ENCODE data around the gene SOX2. TPM values are rescaled to one million over a fixed set of nuclear protein-coding genes. Genes with fewer than 3 reads are reported as not detected.

SOX2 gene
- total RNA-seq, 3 donors from 2014 or later (not counting 1 experiment from before 2014, with no cell fraction given), result not detected

DNA sequence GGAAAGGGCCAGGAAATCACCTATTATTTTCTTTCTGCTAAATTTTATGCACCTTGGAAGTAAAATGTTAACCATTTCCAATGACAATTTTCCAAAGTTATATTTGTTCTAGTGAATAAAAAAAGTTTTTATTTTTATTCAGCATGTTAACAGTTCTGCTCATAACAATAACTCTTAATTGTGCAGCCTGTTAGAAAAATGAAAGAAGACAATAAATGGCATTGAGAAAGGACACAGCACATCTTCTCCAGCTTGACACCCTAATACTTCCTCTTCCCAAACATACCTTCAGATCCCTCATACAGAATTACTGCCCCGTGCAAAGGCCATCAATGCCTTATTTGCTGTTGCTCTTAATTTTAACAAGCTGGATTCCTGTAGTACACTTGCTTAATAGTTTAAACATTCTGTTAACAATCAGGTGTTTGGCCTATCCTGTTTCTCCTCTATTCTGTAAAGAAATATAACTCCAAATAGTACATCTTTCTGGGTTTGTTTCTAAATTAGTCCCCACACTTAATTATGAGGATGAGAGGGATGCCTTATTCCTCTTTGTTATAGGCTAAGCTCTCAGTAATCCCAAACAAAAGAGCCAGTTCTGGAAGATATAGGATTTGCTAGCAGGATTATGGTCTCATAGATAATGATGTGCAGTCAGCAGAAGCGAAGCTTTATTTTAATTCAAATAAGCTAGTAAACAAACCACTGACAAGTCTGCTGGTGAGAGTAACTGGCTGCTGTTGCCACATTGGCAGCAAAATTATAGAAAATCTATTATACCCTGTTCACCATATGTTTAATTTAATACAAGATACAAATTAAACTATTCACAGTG is 19.2 kb upstream of the SOX2 start:
- ATAC-seq, result no peak
- no peaks in the 10 kb centered on the region for H3K4me1 Mint-ChIP-seq
- Histone ChIP-seq H3K27me3 (ENCODE audit: control insufficient read depth, insufficient read depth, low read length) (peaks cover 20% of the 10 kb centered on the region), H3K4me3 (ENCODE audit: low read length) (no peak overlapping the region), H3K36me3 (ENCODE audit: control insufficient read depth, insufficient read depth, low read length) (no peaks in the 10 kb centered on the region), H3K27ac (ENCODE audit: low read length) (no peak overlapping the region), H3K9me3 (ENCODE audit: control insufficient read depth, insufficient read depth, low read length) (no peaks in the 10 kb centered on the region), H3K4me1 (ENCODE audit: control insufficient read depth, insufficient read depth, low read length) (peaks cover 5% of the 10 kb centered on the region)
- H3K9me3 Mint-ChIP-seq, result peaks cover 3 to 7% of the 10 kb centered on the region in 2 donors
- peaks cover 12% of the 10 kb centered on the region for H3K36me3 Mint-ChIP-seq
- 97% methylated on average over 2 of the region's 2 CpGs for WGBS (ENCODE audit: insufficient coverage)
- peaks cover 14 to 23% of the 10 kb centered on the region in 2 donors for H3K27me3 Mint-ChIP-seq (ENCODE audit: low read depth in 2 of 2)
- TF ChIP-seq CTCF (IDR thresholded peaks at IDR 0.05), result no peak
- intact Hi-C loops (cut with micrococcal nuclease), result no loop called here
- H3K27ac Mint-ChIP-seq, result no peak overlapping the region
- no peak overlapping the region for H3K4me3 Mint-ChIP-seq
- no peak for DNase-seq

GRCh38 chr3:181693280-181693679 is 18.4 kb upstream of the SOX2 start:
- DNase-seq, result no peak
- no peak overlapping the region for H3K4me3 Mint-ChIP-seq
- H3K27me3 Mint-ChIP-seq (ENCODE audit: low read depth in 2 of 2), result peaks cover 22 to 27% of the 10 kb centered on the region in 2 donors
- Histone ChIP-seq H3K4me3 (ENCODE audit: low read length) (no peak overlapping the region), H3K27me3 (ENCODE audit: control insufficient read depth, insufficient read depth, low read length) (peaks cover 27% of the 10 kb centered on the region), H3K27ac (ENCODE audit: low read length) (no peak overlapping the region), H3K4me1 (ENCODE audit: control insufficient read depth, insufficient read depth, low read length) (peaks cover 5% of the 10 kb centered on the region), H3K36me3 (ENCODE audit: control insufficient read depth, insufficient read depth, low read length) (no peaks in the 10 kb centered on the region), H3K9me3 (ENCODE audit: control insufficient read depth, insufficient read depth, low read length) (no peaks in the 10 kb centered on the region)
- 89% methylated on average over 1 of the region's 1 CpG for WGBS (ENCODE audit: insufficient coverage)
- TF ChIP-seq CTCF (IDR thresholded peaks at IDR 0.05), result no peak
- H3K27ac Mint-ChIP-seq, result no peak overlapping the region
- no peaks in the 10 kb centered on the region for H3K4me1 Mint-ChIP-seq
- peaks cover 3 to 7% of the 10 kb centered on the region in 2 donors for H3K9me3 Mint-ChIP-seq
- H3K36me3 Mint-ChIP-seq, result peaks cover 18% of the 10 kb centered on the region
- intact Hi-C loops (cut with micrococcal nuclease), result no loop called here
- no peak for ATAC-seq

- peaks cover 24% of the 10 kb centered on the region for H3K36me3 Mint-ChIP-seq
- Histone ChIP-seq H3K27ac (ENCODE audit: low read length) (no peak overlapping the region), H3K27me3 (ENCODE audit: control insufficient read depth, insufficient read depth, low read length) (peaks cover 32% of the 10 kb centered on the region), H3K9me3 (ENCODE audit: control insufficient read depth, insufficient read depth, low read length) (no peaks in the 10 kb centered on the region), H3K4me3 (ENCODE audit: low read length) (no peak overlapping the region), H3K4me1 (ENCODE audit: control insufficient read depth, insufficient read depth, low read length) (peaks cover 5% of the 10 kb centered on the region), H3K36me3 (ENCODE audit: control insufficient read depth, insufficient read depth, low read length) (no peaks in the 10 kb centered on the region)
- H3K9me3 Mint-ChIP-seq, result peaks cover 3 to 6% of the 10 kb centered on the region in 2 donors
- ATAC-seq (no peak), DNase-seq (no peak)
- intact Hi-C loops (cut with micrococcal nuclease), result no loop called here
- TF ChIP-seq CTCF (IDR thresholded peaks at IDR 0.05), result no peak
- H3K27ac Mint-ChIP-seq, result no peak overlapping the region
- no peak overlapping the region for H3K4me3 Mint-ChIP-seq
- 14% methylated on average over 53 of the region's 53 CpGs for WGBS (ENCODE audit: insufficient coverage)
- peaks cover 38% of the 10 kb centered on the region in 2 donors for H3K27me3 Mint-ChIP-seq (ENCODE audit: low read depth in 2 of 2)
- peaks cover under 1% of the 10 kb centered on the region in 2 donors for H3K4me1 Mint-ChIP-seq
Observed at GRCh38 chr3:181694805-181695660, 16.7 kb upstream of the SOX2 start.

All from natural killer cell (primary cell).